HG03039 (cell line): ENCODE measurements around the gene RAB17.

Source experiments
- ATAC-seq: cut with Tn5 transposase; IDR thresholded peaks from one replicate; pipeline ENCODE4 v1.9.1; 2021; ENCODE audit warnings: mild to moderate bottlenecking, moderate library complexity; ENCODE audit not compliant: unreplicated experiment

RAB17 gene

GRCh38 chr2:237540223-237540775 is 50.2 kb downstream of the RAB17 start:
- ATAC-seq: no peak

GRCh38 chr2:237539681-237540080 is 50.9 kb downstream of the RAB17 start:
- ATAC-seq: no peak

GRCh38 chr2:237538901-237539300 is 51.6 kb downstream of the RAB17 start:
- no peak for ATAC-seq

GRCh38 chr2:237538001-237538720 is 52.4 kb downstream of the RAB17 start:
- no peak for ATAC-seq

- no peak for ATAC-seq
Observed at GRCh38 chr2:237536617-237537016, 53.9 kb downstream of the RAB17 start.

GRCh38 chr2:237536083-237536415 is 54.5 kb downstream of the RAB17 start:
- no peak for ATAC-seq

- ATAC-seq: no peak
Observed at GRCh38 chr2:237535385-237536082, 55.0 kb downstream of the RAB17 start.

GRCh38 chr2:237534380-237534779 is 56.2 kb downstream of the RAB17 start:
- ATAC-seq: no peak

- no peak for ATAC-seq
Observed at GRCh38 chr2:237533668-237534161, 56.8 kb downstream of the RAB17 start.

- no peak for ATAC-seq
Observed at GRCh38 chr2:237532160-237532559, 58.4 kb downstream of the RAB17 start.

GRCh38 chr2:237530472-237531433 is 59.8 kb downstream of the RAB17 start:
- no peak for ATAC-seq

- ATAC-seq: peak; percentile 55
Observed at GRCh38 chr2:237529452-237530402, 60.8 kb downstream of the RAB17 start.

- no peak for ATAC-seq
Observed at GRCh38 chr2:237527766-237528165, 62.8 kb downstream of the RAB17 start.

GRCh38 chr2:237527233-237527632 is 63.3 kb downstream of the RAB17 start:
- no peak for ATAC-seq

- ATAC-seq: no peak
Observed at GRCh38 chr2:237525559-237526157, 64.9 kb downstream of the RAB17 start.

- ATAC-seq: no peak
Observed at GRCh38 chr2:237524631-237525030, 65.9 kb downstream of the RAB17 start.
